Measurements from ENCODE around the gene ABHD11. TPM values are rescaled to one million over a fixed set of nuclear protein-coding genes. Genes with fewer than 3 reads are reported as not detected.

Gene ABHD11
- total and polyA plus RNA-seq, 2 donors (not counting 1 experiment from before 2014, with no cell fraction given): 6.5 to 7.1 TPM

DNA sequence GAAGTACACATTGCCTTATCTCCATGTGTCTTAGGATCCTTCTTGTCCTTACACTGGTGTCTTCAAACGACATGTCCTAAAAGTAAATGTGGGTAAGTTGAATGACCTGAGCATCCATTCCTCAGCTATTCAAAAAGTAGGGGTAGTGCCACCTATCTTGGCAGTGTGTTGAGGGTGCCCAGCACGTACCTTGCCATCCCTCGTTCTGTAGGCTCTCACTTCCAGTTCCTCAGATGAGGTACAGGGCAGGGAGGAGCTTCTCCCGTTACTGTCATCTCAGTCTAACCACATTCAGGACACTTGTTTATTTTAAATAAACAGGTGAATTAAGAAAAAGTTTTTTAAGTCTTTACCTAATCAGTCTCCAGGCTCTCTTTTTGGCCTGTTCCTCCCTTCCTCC is 42.2 kb downstream of the ABHD11 start:
- Histone ChIP-seq H3K36me3 (ENCODE audit: control insufficient read depth, insufficient read depth, low read length) (peaks cover 29% of the 10 kb centered on the region), H4K20me1 (ENCODE audit: control insufficient read depth, extremely low read depth, insufficient read depth, low read length) (no peaks in the 10 kb centered on the region), H3K27me3 (ENCODE audit: control insufficient read depth, insufficient read depth, low read length) (no peaks in the 10 kb centered on the region), H3K9ac (ENCODE audit: insufficient read depth, low read length) (no peak overlapping the region), H3K4me1 (ENCODE audit: control insufficient read depth, extremely low read depth, insufficient read depth, low read length) (no peaks in the 10 kb centered on the region), H3K79me2 (ENCODE audit: control insufficient read depth, insufficient read depth, low read length) (no peaks in the 10 kb centered on the region), H3K9me3 (ENCODE audit: control insufficient read depth, insufficient read depth, low read depth, low read length) (no peaks in the 10 kb centered on the region), H3K4me2 (ENCODE audit: extremely low read depth, insufficient read depth, low read length) (no peak overlapping the region), H2AFZ (ENCODE audit: low read length) (no peak overlapping the region), H3K4me3 (replicated peaks in 1 of 4; ENCODE audit: control extremely low read depth in 1 of 4, insufficient read depth in 1 of 4, low read depth in 3 of 4, low read length in 4 of 4) (no peak overlapping the region), H3K27ac (ENCODE audit: insufficient read depth, low read length) (no peak overlapping the region)
- no peak for DNase-seq (ENCODE audit: low read depth in 2 of 2)
- TF ChIP-seq, protein P1, sequence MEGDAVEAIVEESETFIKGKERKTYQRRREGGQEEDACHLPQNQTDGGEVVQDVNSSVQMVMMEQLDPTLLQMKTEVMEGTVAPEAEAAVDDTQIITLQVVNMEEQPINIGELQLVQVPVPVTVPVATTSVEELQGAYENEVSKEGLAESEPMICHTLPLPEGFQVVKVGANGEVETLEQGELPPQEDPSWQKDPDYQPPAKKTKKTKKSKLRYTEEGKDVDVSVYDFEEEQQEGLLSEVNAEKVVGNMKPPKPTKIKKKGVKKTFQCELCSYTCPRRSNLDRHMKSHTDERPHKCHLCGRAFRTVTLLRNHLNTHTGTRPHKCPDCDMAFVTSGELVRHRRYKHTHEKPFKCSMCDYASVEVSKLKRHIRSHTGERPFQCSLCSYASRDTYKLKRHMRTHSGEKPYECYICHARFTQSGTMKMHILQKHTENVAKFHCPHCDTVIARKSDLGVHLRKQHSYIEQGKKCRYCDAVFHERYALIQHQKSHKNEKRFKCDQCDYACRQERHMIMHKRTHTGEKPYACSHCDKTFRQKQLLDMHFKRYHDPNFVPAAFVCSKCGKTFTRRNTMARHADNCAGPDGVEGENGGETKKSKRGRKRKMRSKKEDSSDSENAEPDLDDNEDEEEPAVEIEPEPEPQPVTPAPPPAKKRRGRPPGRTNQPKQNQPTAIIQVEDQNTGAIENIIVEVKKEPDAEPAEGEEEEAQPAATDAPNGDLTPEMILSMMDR (conservative IDR thresholded peaks at IDR 0.05 in 1 of 2, IDR thresholded peaks at IDR 0.05 in 1 of 2; ENCODE audit: low read depth in 1 of 2, low read length in 2 of 2): no peak
- TF ChIP-seq EZH2 (IDR thresholded peaks at IDR 0.05; ENCODE audit: low read length, missing control alignments): no peak

DNA sequence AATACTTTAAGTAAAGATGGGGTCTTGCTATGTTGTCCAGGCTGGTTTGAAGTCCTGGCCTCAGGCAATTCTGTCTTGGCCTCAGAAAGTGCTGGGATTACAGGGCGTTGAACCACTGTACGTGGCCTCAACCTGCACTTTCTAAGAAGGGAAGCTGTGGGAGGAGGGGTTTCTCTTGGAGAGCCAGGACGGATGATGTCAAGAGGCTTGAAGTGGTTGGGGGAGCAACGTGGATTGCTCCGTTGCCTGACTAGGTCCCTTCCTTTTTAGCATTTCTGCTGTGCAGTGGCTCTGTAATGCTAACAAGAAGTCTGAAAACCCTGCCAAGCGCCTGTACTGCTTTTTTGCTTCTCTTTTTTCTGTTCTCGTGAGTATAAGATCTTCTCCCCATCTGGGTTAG is 48.0 kb downstream of the ABHD11 start:
- Histone ChIP-seq H2AFZ (ENCODE audit: low read length) (no peak overlapping the region), H3K79me2 (ENCODE audit: control insufficient read depth, insufficient read depth, low read length) (peaks cover 2% of the 10 kb centered on the region), H3K27ac (ENCODE audit: insufficient read depth, low read length) (no peak overlapping the region), H3K9me3 (ENCODE audit: control insufficient read depth, insufficient read depth, low read depth, low read length) (no peaks in the 10 kb centered on the region), H4K20me1 (ENCODE audit: control insufficient read depth, extremely low read depth, insufficient read depth, low read length) (no peaks in the 10 kb centered on the region), H3K4me1 (ENCODE audit: control insufficient read depth, extremely low read depth, insufficient read depth, low read length) (no peaks in the 10 kb centered on the region), H3K36me3 (ENCODE audit: control insufficient read depth, insufficient read depth, low read length) (peaks cover 15% of the 10 kb centered on the region), H3K27me3 (ENCODE audit: control insufficient read depth, insufficient read depth, low read length) (no peaks in the 10 kb centered on the region), H3K4me3 (replicated peaks in 1 of 4; ENCODE audit: control extremely low read depth in 1 of 4, insufficient read depth in 1 of 4, low read depth in 3 of 4, low read length in 4 of 4) (no peak overlapping the region), H3K9ac (ENCODE audit: insufficient read depth, low read length) (no peak overlapping the region), H3K4me2 (ENCODE audit: extremely low read depth, insufficient read depth, low read length) (no peak overlapping the region)
- TF ChIP-seq EZH2 (IDR thresholded peaks at IDR 0.05; ENCODE audit: low read length, missing control alignments): no peak
- TF ChIP-seq, protein P1 (conservative IDR thresholded peaks at IDR 0.05 in 1 of 2, IDR thresholded peaks at IDR 0.05 in 1 of 2; ENCODE audit: low read depth in 1 of 2, low read length in 2 of 2): no peak
- no peak for DNase-seq (ENCODE audit: low read depth in 2 of 2)

DNA sequence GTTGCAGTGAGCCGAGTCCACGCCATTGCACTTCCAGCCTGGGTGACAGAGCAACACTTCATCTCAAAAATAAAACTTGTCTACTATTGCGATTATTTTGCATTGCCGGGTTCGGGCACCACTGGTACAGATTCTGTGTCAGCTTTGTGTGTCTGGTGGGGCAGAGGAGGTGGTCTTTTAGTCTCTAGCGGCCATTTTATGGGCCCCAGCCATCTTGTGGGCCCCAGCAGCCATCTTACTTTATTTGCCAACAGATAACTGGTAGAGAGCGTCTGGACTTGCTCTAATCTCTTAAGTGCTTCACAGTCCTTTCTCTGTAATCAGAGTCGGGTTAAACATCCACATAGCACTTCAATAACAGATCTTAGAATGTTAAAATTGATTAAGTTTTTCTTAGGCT is 50.3 kb downstream of the ABHD11 start:
- Histone ChIP-seq H3K27ac (ENCODE audit: insufficient read depth, low read length) (no peak overlapping the region), H3K4me3 (replicated peaks in 1 of 4; ENCODE audit: control extremely low read depth in 1 of 4, insufficient read depth in 1 of 4, low read depth in 3 of 4, low read length in 4 of 4) (no peak overlapping the region), H3K4me1 (ENCODE audit: control insufficient read depth, extremely low read depth, insufficient read depth, low read length) (no peaks in the 10 kb centered on the region), H3K4me2 (ENCODE audit: extremely low read depth, insufficient read depth, low read length) (no peak overlapping the region), H2AFZ (ENCODE audit: low read length) (no peak overlapping the region), H3K27me3 (ENCODE audit: control insufficient read depth, insufficient read depth, low read length) (no peaks in the 10 kb centered on the region), H4K20me1 (ENCODE audit: control insufficient read depth, extremely low read depth, insufficient read depth, low read length) (no peaks in the 10 kb centered on the region), H3K36me3 (ENCODE audit: control insufficient read depth, insufficient read depth, low read length) (peaks cover 6% of the 10 kb centered on the region), H3K79me2 (ENCODE audit: control insufficient read depth, insufficient read depth, low read length) (peaks cover 16% of the 10 kb centered on the region), H3K9me3 (ENCODE audit: control insufficient read depth, insufficient read depth, low read depth, low read length) (no peaks in the 10 kb centered on the region), H3K9ac (ENCODE audit: insufficient read depth, low read length) (no peak overlapping the region)
- TF ChIP-seq, protein P1 (conservative IDR thresholded peaks at IDR 0.05 in 1 of 2, IDR thresholded peaks at IDR 0.05 in 1 of 2; ENCODE audit: low read depth in 1 of 2, low read length in 2 of 2): no peak
- TF ChIP-seq EZH2 (IDR thresholded peaks at IDR 0.05; ENCODE audit: low read length, missing control alignments): no peak
- no peak for DNase-seq (ENCODE audit: low read depth in 2 of 2)

Other genes starting within 250 kb of the ABHD11 start
- gene BAZ1B, start 216.5 kb downstream of the ABHD11 start, total RNA-seq: 60.1 and 68.9 TPM in 2 replicates
- 30.5 and 41.5 TPM in 2 replicates for gene BAZ1B, start 216.5 kb downstream of the ABHD11 start, polyA plus RNA-seq
- 20.0 and 26.9 TPM in 2 replicates for gene BCL7B, start 181.1 kb downstream of the ABHD11 start, total RNA-seq
- 53.9 and 63.2 TPM in 2 replicates for gene BCL7B, start 181.1 kb downstream of the ABHD11 start, polyA plus RNA-seq
- 58.6 and 83.2 TPM in 2 replicates for gene TBL2, start 160.2 kb downstream of the ABHD11 start, total RNA-seq
- gene TBL2, start 160.2 kb downstream of the ABHD11 start, polyA plus RNA-seq: 40.1 and 45.4 TPM in 2 replicates
- 0.51 TPM in 1 of 2 replicates, not detected in the other for gene MLXIPL, start 114.3 kb downstream of the ABHD11 start, total RNA-seq
- gene MLXIPL, start 114.3 kb downstream of the ABHD11 start, polyA plus RNA-seq: not detected in 2 replicates
- gene VPS37D, start 71.0 kb downstream of the ABHD11 start, total RNA-seq: 6.2 and 6.8 TPM in 2 replicates
- 0.63 and 0.87 TPM in 2 replicates for gene VPS37D, start 71.0 kb downstream of the ABHD11 start, polyA plus RNA-seq
- gene DNAJC30, start 55.3 kb downstream of the ABHD11 start, total RNA-seq: 1.8 and 3.8 TPM in 2 replicates
- 7.3 and 7.7 TPM in 2 replicates for gene DNAJC30, start 55.3 kb downstream of the ABHD11 start, polyA plus RNA-seq
- gene BUD23, start 55.2 kb downstream of the ABHD11 start, total RNA-seq: 30.8 and 31.9 TPM in 2 replicates
- gene BUD23, start 55.2 kb downstream of the ABHD11 start, polyA plus RNA-seq: 60.1 and 78.4 TPM in 2 replicates
- 4.6 and 8.1 TPM in 2 replicates for gene STX1A, start 19.1 kb downstream of the ABHD11 start, total RNA-seq
- gene STX1A, start 19.1 kb downstream of the ABHD11 start, polyA plus RNA-seq: 7.8 and 17.2 TPM in 2 replicates
- not detected in 2 replicates for gene CLDN3, start 31.5 kb upstream of the ABHD11 start, total RNA-seq
- 0.05 TPM in 1 of 2 replicates, not detected in the other for gene CLDN3, start 31.5 kb upstream of the ABHD11 start, polyA plus RNA-seq
- under 0.01 and 0.26 TPM in 2 replicates for gene CLDN4, start 92.2 kb upstream of the ABHD11 start, total RNA-seq
- 0.51 and 0.73 TPM in 2 replicates for gene CLDN4, start 92.2 kb upstream of the ABHD11 start, polyA plus RNA-seq
- 4.9 and 15.7 TPM in 2 replicates for gene METTL27, start 103.7 kb upstream of the ABHD11 start, total RNA-seq
- 0.96 and 2.1 TPM in 2 replicates for gene METTL27, start 103.7 kb upstream of the ABHD11 start, polyA plus RNA-seq
- gene TMEM270, start 122.4 kb upstream of the ABHD11 start, total RNA-seq: not detected in 2 replicates
- gene TMEM270, start 122.4 kb upstream of the ABHD11 start, polyA plus RNA-seq: not detected in 2 replicates